ENCODE results near the gene MOV10. TPM values are rescaled to one million over a fixed set of nuclear protein-coding genes. Genes with fewer than 3 reads are reported as not detected.

The MOV10 gene
- total and polyA plus RNA-seq, 9 of the 15 experiments (the other 6 are each of a cell fraction or from before 2014, with no cell fraction given), result 16.7 to 105 (median 49.5) TPM

GRCh38 chr1:112704934-112705627, 30.6 kb downstream of the MOV10 start (continued):
- TF ChIP-seq, protein P1, sequence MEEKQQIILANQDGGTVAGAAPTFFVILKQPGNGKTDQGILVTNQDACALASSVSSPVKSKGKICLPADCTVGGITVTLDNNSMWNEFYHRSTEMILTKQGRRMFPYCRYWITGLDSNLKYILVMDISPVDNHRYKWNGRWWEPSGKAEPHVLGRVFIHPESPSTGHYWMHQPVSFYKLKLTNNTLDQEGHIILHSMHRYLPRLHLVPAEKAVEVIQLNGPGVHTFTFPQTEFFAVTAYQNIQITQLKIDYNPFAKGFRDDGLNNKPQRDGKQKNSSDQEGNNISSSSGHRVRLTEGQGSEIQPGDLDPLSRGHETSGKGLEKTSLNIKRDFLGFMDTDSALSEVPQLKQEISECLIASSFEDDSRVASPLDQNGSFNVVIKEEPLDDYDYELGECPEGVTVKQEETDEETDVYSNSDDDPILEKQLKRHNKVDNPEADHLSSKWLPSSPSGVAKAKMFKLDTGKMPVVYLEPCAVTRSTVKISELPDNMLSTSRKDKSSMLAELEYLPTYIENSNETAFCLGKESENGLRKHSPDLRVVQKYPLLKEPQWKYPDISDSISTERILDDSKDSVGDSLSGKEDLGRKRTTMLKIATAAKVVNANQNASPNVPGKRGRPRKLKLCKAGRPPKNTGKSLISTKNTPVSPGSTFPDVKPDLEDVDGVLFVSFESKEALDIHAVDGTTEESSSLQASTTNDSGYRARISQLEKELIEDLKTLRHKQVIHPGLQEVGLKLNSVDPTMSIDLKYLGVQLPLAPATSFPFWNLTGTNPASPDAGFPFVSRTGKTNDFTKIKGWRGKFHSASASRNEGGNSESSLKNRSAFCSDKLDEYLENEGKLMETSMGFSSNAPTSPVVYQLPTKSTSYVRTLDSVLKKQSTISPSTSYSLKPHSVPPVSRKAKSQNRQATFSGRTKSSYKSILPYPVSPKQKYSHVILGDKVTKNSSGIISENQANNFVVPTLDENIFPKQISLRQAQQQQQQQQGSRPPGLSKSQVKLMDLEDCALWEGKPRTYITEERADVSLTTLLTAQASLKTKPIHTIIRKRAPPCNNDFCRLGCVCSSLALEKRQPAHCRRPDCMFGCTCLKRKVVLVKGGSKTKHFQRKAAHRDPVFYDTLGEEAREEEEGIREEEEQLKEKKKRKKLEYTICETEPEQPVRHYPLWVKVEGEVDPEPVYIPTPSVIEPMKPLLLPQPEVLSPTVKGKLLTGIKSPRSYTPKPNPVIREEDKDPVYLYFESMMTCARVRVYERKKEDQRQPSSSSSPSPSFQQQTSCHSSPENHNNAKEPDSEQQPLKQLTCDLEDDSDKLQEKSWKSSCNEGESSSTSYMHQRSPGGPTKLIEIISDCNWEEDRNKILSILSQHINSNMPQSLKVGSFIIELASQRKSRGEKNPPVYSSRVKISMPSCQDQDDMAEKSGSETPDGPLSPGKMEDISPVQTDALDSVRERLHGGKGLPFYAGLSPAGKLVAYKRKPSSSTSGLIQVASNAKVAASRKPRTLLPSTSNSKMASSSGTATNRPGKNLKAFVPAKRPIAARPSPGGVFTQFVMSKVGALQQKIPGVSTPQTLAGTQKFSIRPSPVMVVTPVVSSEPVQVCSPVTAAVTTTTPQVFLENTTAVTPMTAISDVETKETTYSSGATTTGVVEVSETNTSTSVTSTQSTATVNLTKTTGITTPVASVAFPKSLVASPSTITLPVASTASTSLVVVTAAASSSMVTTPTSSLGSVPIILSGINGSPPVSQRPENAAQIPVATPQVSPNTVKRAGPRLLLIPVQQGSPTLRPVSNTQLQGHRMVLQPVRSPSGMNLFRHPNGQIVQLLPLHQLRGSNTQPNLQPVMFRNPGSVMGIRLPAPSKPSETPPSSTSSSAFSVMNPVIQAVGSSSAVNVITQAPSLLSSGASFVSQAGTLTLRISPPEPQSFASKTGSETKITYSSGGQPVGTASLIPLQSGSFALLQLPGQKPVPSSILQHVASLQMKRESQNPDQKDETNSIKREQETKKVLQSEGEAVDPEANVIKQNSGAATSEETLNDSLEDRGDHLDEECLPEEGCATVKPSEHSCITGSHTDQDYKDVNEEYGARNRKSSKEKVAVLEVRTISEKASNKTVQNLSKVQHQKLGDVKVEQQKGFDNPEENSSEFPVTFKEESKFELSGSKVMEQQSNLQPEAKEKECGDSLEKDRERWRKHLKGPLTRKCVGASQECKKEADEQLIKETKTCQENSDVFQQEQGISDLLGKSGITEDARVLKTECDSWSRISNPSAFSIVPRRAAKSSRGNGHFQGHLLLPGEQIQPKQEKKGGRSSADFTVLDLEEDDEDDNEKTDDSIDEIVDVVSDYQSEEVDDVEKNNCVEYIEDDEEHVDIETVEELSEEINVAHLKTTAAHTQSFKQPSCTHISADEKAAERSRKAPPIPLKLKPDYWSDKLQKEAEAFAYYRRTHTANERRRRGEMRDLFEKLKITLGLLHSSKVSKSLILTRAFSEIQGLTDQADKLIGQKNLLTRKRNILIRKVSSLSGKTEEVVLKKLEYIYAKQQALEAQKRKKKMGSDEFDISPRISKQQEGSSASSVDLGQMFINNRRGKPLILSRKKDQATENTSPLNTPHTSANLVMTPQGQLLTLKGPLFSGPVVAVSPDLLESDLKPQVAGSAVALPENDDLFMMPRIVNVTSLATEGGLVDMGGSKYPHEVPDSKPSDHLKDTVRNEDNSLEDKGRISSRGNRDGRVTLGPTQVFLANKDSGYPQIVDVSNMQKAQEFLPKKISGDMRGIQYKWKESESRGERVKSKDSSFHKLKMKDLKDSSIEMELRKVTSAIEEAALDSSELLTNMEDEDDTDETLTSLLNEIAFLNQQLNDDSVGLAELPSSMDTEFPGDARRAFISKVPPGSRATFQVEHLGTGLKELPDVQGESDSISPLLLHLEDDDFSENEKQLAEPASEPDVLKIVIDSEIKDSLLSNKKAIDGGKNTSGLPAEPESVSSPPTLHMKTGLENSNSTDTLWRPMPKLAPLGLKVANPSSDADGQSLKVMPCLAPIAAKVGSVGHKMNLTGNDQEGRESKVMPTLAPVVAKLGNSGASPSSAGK (IDR thresholded peaks at IDR 0.05), result peak; percentile 95; the same call in 1 of the 2 replicates
- peak in 1 of 2 experiments; percentile 83; a peak in 2 of 4 replicates for TF ChIP-seq SRF (CRISPR knock-in tag; IDR thresholded peaks at IDR 0.05)
- TF ChIP-seq, protein P2, sequence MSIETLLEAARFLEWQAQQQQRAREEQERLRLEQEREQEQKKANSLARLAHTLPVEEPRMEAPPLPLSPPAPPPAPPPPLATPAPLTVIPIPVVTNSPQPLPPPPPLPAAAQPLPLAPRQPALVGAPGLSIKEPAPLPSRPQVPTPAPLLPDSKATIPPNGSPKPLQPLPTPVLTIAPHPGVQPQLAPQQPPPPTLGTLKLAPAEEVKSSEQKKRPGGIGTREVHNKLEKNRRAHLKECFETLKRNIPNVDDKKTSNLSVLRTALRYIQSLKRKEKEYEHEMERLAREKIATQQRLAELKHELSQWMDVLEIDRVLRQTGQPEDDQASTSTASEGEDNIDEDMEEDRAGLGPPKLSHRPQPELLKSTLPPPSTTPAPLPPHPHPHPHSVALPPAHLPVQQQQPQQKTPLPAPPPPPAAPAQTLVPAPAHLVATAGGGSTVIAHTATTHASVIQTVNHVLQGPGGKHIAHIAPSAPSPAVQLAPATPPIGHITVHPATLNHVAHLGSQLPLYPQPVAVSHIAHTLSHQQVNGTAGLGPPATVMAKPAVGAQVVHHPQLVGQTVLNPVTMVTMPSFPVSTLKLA (conservative IDR thresholded peaks at IDR 0.05), result peak in 1 of 2 experiments; percentile 78; a peak in 2 of 4 replicates
- TF ChIP-seq, protein P3, sequence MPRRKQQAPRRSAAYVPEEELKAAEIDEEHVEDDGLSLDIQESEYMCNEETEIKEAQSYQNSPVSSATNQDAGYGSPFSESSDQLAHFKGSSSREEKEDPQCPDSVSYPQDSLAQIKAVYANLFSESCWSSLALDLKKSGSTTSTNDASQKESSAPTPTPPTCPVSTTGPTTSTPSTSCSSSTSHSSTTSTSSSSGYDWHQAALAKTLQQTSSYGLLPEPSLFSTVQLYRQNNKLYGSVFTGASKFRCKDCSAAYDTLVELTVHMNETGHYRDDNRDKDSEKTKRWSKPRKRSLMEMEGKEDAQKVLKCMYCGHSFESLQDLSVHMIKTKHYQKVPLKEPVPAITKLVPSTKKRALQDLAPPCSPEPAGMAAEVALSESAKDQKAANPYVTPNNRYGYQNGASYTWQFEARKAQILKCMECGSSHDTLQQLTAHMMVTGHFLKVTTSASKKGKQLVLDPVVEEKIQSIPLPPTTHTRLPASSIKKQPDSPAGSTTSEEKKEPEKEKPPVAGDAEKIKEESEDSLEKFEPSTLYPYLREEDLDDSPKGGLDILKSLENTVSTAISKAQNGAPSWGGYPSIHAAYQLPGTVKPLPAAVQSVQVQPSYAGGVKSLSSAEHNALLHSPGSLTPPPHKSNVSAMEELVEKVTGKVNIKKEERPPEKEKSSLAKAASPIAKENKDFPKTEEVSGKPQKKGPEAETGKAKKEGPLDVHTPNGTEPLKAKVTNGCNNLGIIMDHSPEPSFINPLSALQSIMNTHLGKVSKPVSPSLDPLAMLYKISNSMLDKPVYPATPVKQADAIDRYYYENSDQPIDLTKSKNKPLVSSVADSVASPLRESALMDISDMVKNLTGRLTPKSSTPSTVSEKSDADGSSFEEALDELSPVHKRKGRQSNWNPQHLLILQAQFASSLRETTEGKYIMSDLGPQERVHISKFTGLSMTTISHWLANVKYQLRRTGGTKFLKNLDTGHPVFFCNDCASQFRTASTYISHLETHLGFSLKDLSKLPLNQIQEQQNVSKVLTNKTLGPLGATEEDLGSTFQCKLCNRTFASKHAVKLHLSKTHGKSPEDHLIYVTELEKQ (CRISPR knock-in tag; IDR thresholded peaks at IDR 0.05), result no peak
- no peak for TF ChIP-seq HMG20A (CRISPR knock-in tag; conservative IDR thresholded peaks at IDR 0.05)
- TF ChIP-seq, protein P4, sequence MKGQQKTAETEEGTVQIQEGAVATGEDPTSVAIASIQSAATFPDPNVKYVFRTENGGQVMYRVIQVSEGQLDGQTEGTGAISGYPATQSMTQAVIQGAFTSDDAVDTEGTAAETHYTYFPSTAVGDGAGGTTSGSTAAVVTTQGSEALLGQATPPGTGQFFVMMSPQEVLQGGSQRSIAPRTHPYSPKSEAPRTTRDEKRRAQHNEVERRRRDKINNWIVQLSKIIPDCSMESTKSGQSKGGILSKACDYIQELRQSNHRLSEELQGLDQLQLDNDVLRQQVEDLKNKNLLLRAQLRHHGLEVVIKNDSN (CRISPR knock-in tag; IDR thresholded peaks at IDR 0.05), result no peak
- no peak for TF ChIP-seq HDAC8 (tag; IDR thresholded peaks at IDR 0.05)
- TF ChIP-seq ZNF124 (CRISPR knock-in tag; IDR thresholded peaks at IDR 0.05), result no peak
